GM12875 (cell line): ENCODE results near the gene M1AP.

ENCODE experiments used
- H3K4me3 ChIP-seq: one replicate; pipeline ENCODE4 v1.5.1; 2011; ENCODE audit warnings: low read depth, low read length, control low read depth
- CTCF ChIP-seq: IDR thresholded peaks from 2 replicates; pipeline ENCODE4 v1.5.1; 2011; ENCODE audit warnings: low read depth, mild to moderate bottlenecking, control low read depth, inconsistent platforms, low read length, moderate library complexity, borderline replicate concordance; ENCODE audit not compliant: insufficient read depth

M1AP gene

GRCh38 chr2:74525717-74526648, 122.1 kb downstream of the M1AP start, which contains the start of gene DQX1:
Gene DQX1, minus strand, starts transcription at chr2:74526231. Its CDS starts 502 bp downstream, at chr2:74525729.
- H3K4me3 ChIP-seq, result no peak within 1 kb of the TSS
- no peak for TF ChIP-seq CTCF

GRCh38 chr2:74524955-74525716, 123.0 kb downstream of the M1AP start:
- H3K4me3 ChIP-seq, result no peak overlapping the region
- no peak for TF ChIP-seq CTCF

- no peak overlapping the region for H3K4me3 ChIP-seq
- TF ChIP-seq CTCF, result no peak
These were observed 124.1 kb downstream of the M1AP start for GRCh38 chr2:74524005-74524404.

GRCh38 chr2:74522516-74522915, 125.6 kb downstream of the M1AP start:
- H3K4me3 ChIP-seq, result no peak overlapping the region
- no peak for TF ChIP-seq CTCF

GRCh38 chr2:74516650-74517049, 131.5 kb downstream of the M1AP start:
- no peak for TF ChIP-seq CTCF
- H3K4me3 ChIP-seq, result no peak overlapping the region

GRCh38 chr2:74515981-74516633, 132.0 kb downstream of the M1AP start:
- no peak for TF ChIP-seq CTCF
- H3K4me3 ChIP-seq, result peak overlapping the region; percentile 26
